ENCODE data around the gene TP53BP1. TPM values are rescaled to one million over a fixed set of nuclear protein-coding genes. Genes with fewer than 3 reads are reported as not detected.
A peak's percentile ranks its signal among the peaks of the same experiment; 100 is the strongest.

The TP53BP1 gene
- total RNA-seq, 2 donors from 2014 or later: 23.1 to 34.2 TPM

- TF ChIP-seq CTCF (IDR thresholded peaks at IDR 0.05): no peak
- DNase-seq (ENCODE audit: low spot score): no peak
Measured at GRCh38 chr15:43378601-43379000, 114.4 kb downstream of the TP53BP1 start.

GRCh38 chr15:43376017-43376705 is 116.8 kb downstream of the TP53BP1 start:
- Histone ChIP-seq H3K4me1 (peaks cover 0 to 13% of the 10 kb centered on the region in 2 donors), H3K27ac (no peak overlapping the region), H3K4me3 (no peak overlapping the region), H3K9me3 (no peaks in the 10 kb centered on the region), H3K36me3 (peaks cover 11% of the 10 kb centered on the region), H3K27me3 (no peaks in the 10 kb centered on the region)
- DNase-seq (ENCODE audit: low spot score): no peak
- TF ChIP-seq CTCF (IDR thresholded peaks at IDR 0.05): peak; percentile 37 to 65

More at GRCh38 chr15:43378601-43379000, 114.4 kb downstream of the TP53BP1 start:
- no peak overlapping the region for H3K27ac ChIP-seq
- peaks cover 18% of the 10 kb centered on the region for H3K36me3 ChIP-seq
- H3K4me1 ChIP-seq: no peaks in the 10 kb centered on the region
- no peaks in the 10 kb centered on the region for H3K9me3 ChIP-seq
- H3K4me3 ChIP-seq: no peak overlapping the region
- H3K27me3 ChIP-seq: no peaks in the 10 kb centered on the region

GRCh38 chr15:43370975-43371974 is 121.7 kb downstream of the TP53BP1 start, which contains the start of the genes TUBGCP4 and ZSCAN29:
Gene TUBGCP4, plus strand, starts transcription at chr15:43371101. Its CDS starts 254 bp downstream, at chr15:43371355.
Gene ZSCAN29, minus strand, starts transcription at chr15:43371043. Its CDS starts 1,130 bp downstream, at chr15:43369913.
- peaks cover 0 to 33% of the 10 kb centered on the region in 2 donors for H3K4me1 ChIP-seq
- H3K9me3 ChIP-seq: no peaks in the 10 kb centered on the region
- H3K4me3 ChIP-seq: peak within 1 kb of the TSS; percentile 76 to 82
- peaks cover 13% of the 10 kb centered on the region for H3K36me3 ChIP-seq
- H3K27ac ChIP-seq: peak within 1 kb of the TSS; percentile 71 to 73
- H3K27me3 ChIP-seq: no peaks in the 10 kb centered on the region
- peak in 1 of 2 donors; percentile 36 for TF ChIP-seq CTCF (IDR thresholded peaks at IDR 0.05)
- DNase-seq (ENCODE audit: low spot score): peak; percentile 76

- H3K27me3 ChIP-seq: no peaks in the 10 kb centered on the region
- H3K4me3 ChIP-seq: peak overlapping the region; percentile 76 to 82
- H3K36me3 ChIP-seq: peaks cover 21% of the 10 kb centered on the region
- TF ChIP-seq CTCF (IDR thresholded peaks at IDR 0.05): no peak
- no peaks in the 10 kb centered on the region for H3K9me3 ChIP-seq
- peak overlapping the region; percentile 71 to 73 for H3K27ac ChIP-seq
- peaks cover 0 to 33% of the 10 kb centered on the region in 2 donors for H3K4me1 ChIP-seq
- no peak for DNase-seq (ENCODE audit: low spot score)
Measured at GRCh38 chr15:43370310-43370974, 122.5 kb downstream of the TP53BP1 start.

- DNase-seq (ENCODE audit: low spot score): no peak
- no peaks in the 10 kb centered on the region for H3K4me1 ChIP-seq
- H3K27ac ChIP-seq: no peak overlapping the region
- no peak overlapping the region for H3K4me3 ChIP-seq
- no peaks in the 10 kb centered on the region for H3K27me3 ChIP-seq
- TF ChIP-seq CTCF (IDR thresholded peaks at IDR 0.05): no peak
- H3K9me3 ChIP-seq: peaks cover 19 to 50% of the 10 kb centered on the region in 2 donors
- H3K36me3 ChIP-seq: peaks cover 69% of the 10 kb centered on the region
Measured at GRCh38 chr15:43361313-43361903, 131.5 kb downstream of the TP53BP1 start.

Data from right atrium auricular region (tissue), 2 donors.